GM19351 (cell line): ENCODE data around the gene UBA1.

Source experiments
- ATAC-seq: cut with Tn5 transposase; IDR thresholded peaks from one replicate; pipeline ENCODE4 v1.9.1; 2021; ENCODE audit warnings: mild to moderate bottlenecking, moderate library complexity; ENCODE audit not compliant: unreplicated experiment

UBA1 gene

GRCh38 chrX:47210661-47211425 is 17.2 kb downstream of the UBA1 start:
- no peak for ATAC-seq

- ATAC-seq: no peak
Measured at GRCh38 chrX:47212381-47213293, 19.0 kb downstream of the UBA1 start.

- ATAC-seq: no peak
Measured at GRCh38 chrX:47214435-47215077, 20.9 kb downstream of the UBA1 start.

- no peak for ATAC-seq
Measured at GRCh38 chrX:47215291-47215900, 21.8 kb downstream of the UBA1 start.

GRCh38 chrX:47216393-47216925 is 22.8 kb downstream of the UBA1 start:
- no peak for ATAC-seq

GRCh38 chrX:47217121-47217851 is 23.7 kb downstream of the UBA1 start:
- ATAC-seq: no peak

- peak; percentile 81 for ATAC-seq
Measured at GRCh38 chrX:47217852-47218279, 24.2 kb downstream of the UBA1 start.

- peak; percentile 32 for ATAC-seq
Measured at GRCh38 chrX:47218280-47218919, 24.8 kb downstream of the UBA1 start, which contains the start of gene CDK16. Gene CDK16, plus strand, starts transcription at chrX:47218681. Its CDS starts 4,877 bp downstream, at chrX:47223558.

GRCh38 chrX:47218920-47219815 is 25.5 kb downstream of the UBA1 start:
- no peak for ATAC-seq

- no peak for ATAC-seq
Measured at GRCh38 chrX:47221756-47222155, 28.1 kb downstream of the UBA1 start.

- ATAC-seq: no peak
Measured at GRCh38 chrX:47222751-47223350, 29.2 kb downstream of the UBA1 start.

GRCh38 chrX:47223476-47224250 is 30.0 kb downstream of the UBA1 start:
- ATAC-seq: no peak

- ATAC-seq: no peak
Measured at GRCh38 chrX:47224266-47224895, 30.8 kb downstream of the UBA1 start.

GRCh38 chrX:47224896-47225290 is 31.3 kb downstream of the UBA1 start:
- no peak for ATAC-seq

- no peak for ATAC-seq
Measured at GRCh38 chrX:47226071-47226470, 32.4 kb downstream of the UBA1 start.

GRCh38 chrX:47226531-47227333 is 33.1 kb downstream of the UBA1 start:
- no peak for ATAC-seq
